ENCODE results near the gene CHST4. TPM values are rescaled to one million over a fixed set of nuclear protein-coding genes. Genes with fewer than 3 reads are reported as not detected.

Gene CHST4
- polyA plus RNA-seq, 1 donor (not counting 4 experiments of a cell fraction or from before 2014, with no cell fraction given), result 0.14 TPM

DNA sequence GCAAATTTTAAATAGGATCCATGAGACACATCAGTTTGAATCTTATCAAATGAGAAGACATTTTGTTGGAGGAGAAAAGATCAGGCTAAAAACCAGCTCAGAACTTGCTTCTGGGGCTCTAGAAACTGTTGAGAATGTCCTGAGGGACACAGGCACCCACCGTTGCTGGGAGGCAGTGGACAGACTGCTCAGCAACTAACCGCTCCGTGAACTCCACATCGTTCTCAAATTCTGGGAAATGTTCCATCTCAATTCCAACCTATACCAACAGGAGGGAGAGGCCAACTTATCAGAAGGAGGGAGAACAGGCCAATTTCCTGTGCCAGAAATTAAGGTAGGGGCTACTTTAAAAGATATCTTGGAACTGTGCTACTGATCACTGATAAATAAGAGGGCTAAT lies 42.3 kb downstream of the CHST4 start:
- Histone ChIP-seq H3K27me3 (ENCODE audit: control insufficient read depth, extremely low read depth, insufficient read depth, low read length) (no peaks in the 10 kb centered on the region), H3K4me3 (ENCODE audit: control insufficient read depth in 2 of 3, extremely low read depth in 1 of 3, insufficient read depth in 2 of 3, low read depth in 1 of 3, low read length in 3 of 3) (no peak overlapping the region), H3K4me1 (ENCODE audit: control insufficient read depth, extremely low read depth, insufficient read depth, low read length) (peaks cover 5% of the 10 kb centered on the region), H3K4me2 (ENCODE audit: control insufficient read depth, extremely low read depth, insufficient read depth, low read depth, low read length) (no peak overlapping the region), H4K20me1 (ENCODE audit: control insufficient read depth, extremely low read depth, insufficient read depth, low read length) (no peaks in the 10 kb centered on the region), H3K36me3 (ENCODE audit: control insufficient read depth in 2 of 2, extremely low read depth in 1 of 2, insufficient read depth in 2 of 2, low read length in 2 of 2) (no peaks in the 10 kb centered on the region), H3K27ac (ENCODE audit: control insufficient read depth, insufficient read depth, low read length) (no peak overlapping the region), H3K79me2 (ENCODE audit: control insufficient read depth, insufficient read depth, low read length) (no peaks in the 10 kb centered on the region), H3K9me3 (ENCODE audit: control insufficient read depth, low read depth, low read length) (no peaks in the 10 kb centered on the region), H3K9me1 (ENCODE audit: control insufficient read depth, extremely low read depth, insufficient read depth, low read length) (no peaks in the 10 kb centered on the region), H3K9ac (ENCODE audit: control insufficient read depth, extremely low read depth, insufficient read depth, low read length) (no peak overlapping the region), H2AFZ (ENCODE audit: control insufficient read depth, low read length) (no peak overlapping the region)
- DNase-seq (ENCODE audit: low read depth, low spot score) (no peak), FAIRE-seq (no peak)
- dilution Hi-C loops (cut with MboI; ENCODE audit: extremely low pct_ligation_motif_present, low sequenced_read_pairs), result no loop called here
- TF ChIP-seq, protein P1, sequence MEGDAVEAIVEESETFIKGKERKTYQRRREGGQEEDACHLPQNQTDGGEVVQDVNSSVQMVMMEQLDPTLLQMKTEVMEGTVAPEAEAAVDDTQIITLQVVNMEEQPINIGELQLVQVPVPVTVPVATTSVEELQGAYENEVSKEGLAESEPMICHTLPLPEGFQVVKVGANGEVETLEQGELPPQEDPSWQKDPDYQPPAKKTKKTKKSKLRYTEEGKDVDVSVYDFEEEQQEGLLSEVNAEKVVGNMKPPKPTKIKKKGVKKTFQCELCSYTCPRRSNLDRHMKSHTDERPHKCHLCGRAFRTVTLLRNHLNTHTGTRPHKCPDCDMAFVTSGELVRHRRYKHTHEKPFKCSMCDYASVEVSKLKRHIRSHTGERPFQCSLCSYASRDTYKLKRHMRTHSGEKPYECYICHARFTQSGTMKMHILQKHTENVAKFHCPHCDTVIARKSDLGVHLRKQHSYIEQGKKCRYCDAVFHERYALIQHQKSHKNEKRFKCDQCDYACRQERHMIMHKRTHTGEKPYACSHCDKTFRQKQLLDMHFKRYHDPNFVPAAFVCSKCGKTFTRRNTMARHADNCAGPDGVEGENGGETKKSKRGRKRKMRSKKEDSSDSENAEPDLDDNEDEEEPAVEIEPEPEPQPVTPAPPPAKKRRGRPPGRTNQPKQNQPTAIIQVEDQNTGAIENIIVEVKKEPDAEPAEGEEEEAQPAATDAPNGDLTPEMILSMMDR (optimal IDR thresholded peaks at IDR 0.05 in 1 of 3, IDR thresholded peaks at IDR 0.05 in 1 of 3, conservative IDR thresholded peaks at IDR 0.05 in 1 of 3; ENCODE audit: extremely low read depth in 1 of 3, insufficient read depth in 2 of 3, low read length in 3 of 3), result no peak
- TF ChIP-seq EZH2 (IDR thresholded peaks at IDR 0.05; ENCODE audit: low read length), result no peak

DNA sequence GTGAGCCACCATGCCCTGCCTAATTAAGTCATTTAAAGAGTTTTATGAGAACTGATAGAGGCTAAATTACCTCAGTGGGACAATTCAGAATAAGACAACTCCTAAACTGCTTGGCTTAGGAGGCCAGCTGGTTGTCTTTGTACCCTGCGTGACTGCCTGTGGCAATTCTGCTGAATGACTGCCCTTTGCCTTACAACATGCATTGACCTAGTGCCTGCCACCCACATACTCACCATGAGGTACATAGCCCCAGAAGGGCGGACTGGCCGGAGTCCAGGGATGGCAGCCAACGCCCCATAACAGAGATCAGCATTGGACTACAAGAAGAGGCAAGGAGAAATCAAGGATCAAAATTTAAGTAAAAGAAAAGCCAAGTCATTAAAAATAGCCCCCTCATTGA lies 43.4 kb downstream of the CHST4 start:
- H3K27me3 ChIP-seq (ENCODE audit: control insufficient read depth, extremely low read depth, insufficient read depth, low read length), result no peaks in the 10 kb centered on the region
- no peaks in the 10 kb centered on the region for H3K36me3 ChIP-seq (ENCODE audit: control insufficient read depth in 2 of 2, extremely low read depth in 1 of 2, insufficient read depth in 2 of 2, low read length in 2 of 2)
- H3K9me3 ChIP-seq (ENCODE audit: control insufficient read depth, low read depth, low read length), result no peaks in the 10 kb centered on the region
- H3K4me3 ChIP-seq (ENCODE audit: control insufficient read depth in 2 of 3, extremely low read depth in 1 of 3, insufficient read depth in 2 of 3, low read depth in 1 of 3, low read length in 3 of 3), result no peak overlapping the region
- H3K4me2 ChIP-seq (ENCODE audit: control insufficient read depth, extremely low read depth, insufficient read depth, low read depth, low read length), result no peak overlapping the region
- TF ChIP-seq, protein P1 (optimal IDR thresholded peaks at IDR 0.05 in 1 of 3, IDR thresholded peaks at IDR 0.05 in 1 of 3, conservative IDR thresholded peaks at IDR 0.05 in 1 of 3; ENCODE audit: extremely low read depth in 1 of 3, insufficient read depth in 2 of 3, low read length in 3 of 3), result no peak
- TF ChIP-seq EZH2 (IDR thresholded peaks at IDR 0.05; ENCODE audit: low read length), result no peak
- H3K9ac ChIP-seq (ENCODE audit: control insufficient read depth, extremely low read depth, insufficient read depth, low read length), result no peak overlapping the region
- H3K9me1 ChIP-seq (ENCODE audit: control insufficient read depth, extremely low read depth, insufficient read depth, low read length), result no peaks in the 10 kb centered on the region
- FAIRE-seq, result no peak
- H3K79me2 ChIP-seq (ENCODE audit: control insufficient read depth, insufficient read depth, low read length), result no peaks in the 10 kb centered on the region
- no peaks in the 10 kb centered on the region for H4K20me1 ChIP-seq (ENCODE audit: control insufficient read depth, extremely low read depth, insufficient read depth, low read length)
- DNase-seq (ENCODE audit: low read depth, low spot score), result no peak
- dilution Hi-C loops (cut with MboI; ENCODE audit: extremely low pct_ligation_motif_present, low sequenced_read_pairs), result no loop called here
- H3K27ac ChIP-seq (ENCODE audit: control insufficient read depth, insufficient read depth, low read length), result no peak overlapping the region
- H3K4me1 ChIP-seq (ENCODE audit: control insufficient read depth, extremely low read depth, insufficient read depth, low read length), result peaks cover under 1% of the 10 kb centered on the region
- no peak overlapping the region for H2AFZ ChIP-seq (ENCODE audit: control insufficient read depth, low read length)
